ENCODE measurements around the gene LIPC. TPM values are rescaled to one million over a fixed set of nuclear protein-coding genes. Genes with fewer than 3 reads are reported as not detected.
A peak's percentile ranks its signal among the peaks of the same experiment; 100 is the strongest.

The LIPC gene
- total and polyA plus RNA-seq, 10 of the 15 experiments (the other 5 are each of a cell fraction or from before 2014, with no cell fraction given), result 0.06 to 0.31 (median 0.16) TPM; not detected in 1

GRCh38 chr15:58409861-58410260 is 21.9 kb upstream of the LIPC start:
- DNase-seq (ENCODE audit: low read depth, low spot score), result no peak
- BruUV-seq (replicated peaks), result no TSS peak
- H3K4me3 ChIP-seq, result peak overlapping the region; percentile 33; the same call in 1 of the 2 replicates
- H3K36me3 ChIP-seq (ENCODE audit: control insufficient read depth in 2 of 2, insufficient read depth in 2 of 2, low read length in 1 of 2), result no peaks in the 10 kb centered on the region
- peak overlapping the region; percentile 37; the same call in 1 of the 2 replicates for H3K9ac ChIP-seq (ENCODE audit: control insufficient read depth, insufficient read depth, low read length)
- no peak; the same call in 2 of the 3 replicates for ATAC-seq
- no peak for TF ChIP-seq YBX1 (IDR thresholded peaks at IDR 0.05)
- no peak for TF ChIP-seq TCF12 (IDR thresholded peaks at IDR 0.05; ENCODE audit: low read depth, low read length)
- TF ChIP-seq POLR2AphosphoS2 (IDR thresholded peaks at IDR 0.05; ENCODE audit: low read depth, low read length), result no peak
- no peak for TF ChIP-seq ZSCAN29 (IDR thresholded peaks at IDR 0.05)
- no peak for TF ChIP-seq NFYA (IDR thresholded peaks at IDR 0.05; ENCODE audit: borderline replicate concordance, low read depth, low read length)
- no peak for TF ChIP-seq SUPT20H (IDR thresholded peaks at IDR 0.05; ENCODE audit: borderline replicate concordance, control insufficient read depth, low read depth, low read length)
- no peak for TF ChIP-seq EGR1 (IDR thresholded peaks at IDR 0.05; ENCODE audit: borderline replicate concordance in 1 of 2, low read depth in 2 of 2, low read length in 2 of 2)
- TF ChIP-seq NR2C1 (IDR thresholded peaks at IDR 0.05), result no peak
- no peak for TF ChIP-seq SMC3 (IDR thresholded peaks at IDR 0.05; ENCODE audit: borderline replicate concordance, low read length)
- no peak for TF ChIP-seq SREBF2 (IDR thresholded peaks at IDR 0.05; ENCODE audit: low read length)
- no peak for TF ChIP-seq SRF (IDR thresholded peaks at IDR 0.05; ENCODE audit: low read depth in 2 of 2, low read length in 2 of 2)
- TF ChIP-seq SIN3A (IDR thresholded peaks at IDR 0.05; ENCODE audit: low read depth, low read length), result no peak
- no peak for TF ChIP-seq BCL3 (IDR thresholded peaks at IDR 0.05; ENCODE audit: borderline replicate concordance, insufficient read depth, low read depth, low read length, poor library complexity, severe bottlenecking)
- TF ChIP-seq NBN (IDR thresholded peaks at IDR 0.05), result no peak
- no peak for TF ChIP-seq MXI1 (IDR thresholded peaks at IDR 0.05; ENCODE audit: low read depth, low read length)
- TF ChIP-seq GATAD2B (conservative IDR thresholded peaks at IDR 0.05; ENCODE audit: low read depth), result no peak
- no peak for TF ChIP-seq RELA (IDR thresholded peaks at IDR 0.05; ENCODE audit: borderline replicate concordance, partially characterized antibody)
- no peak for TF ChIP-seq TARDBP (IDR thresholded peaks at IDR 0.05; ENCODE audit: borderline replicate concordance)
- no peak for TF ChIP-seq TCF7 (IDR thresholded peaks at IDR 0.05; ENCODE audit: borderline replicate concordance)
- TF ChIP-seq CHD2 (IDR thresholded peaks at IDR 0.05; ENCODE audit: borderline replicate concordance, low read depth, low read length), result no peak
- in situ Hi-C loops (cut with MboI), result no loop called here
- SMC1A ChIA-PET (ENCODE audit: uncharacterized antibody, unreplicated experiment), result interaction anchor here (0.6 to 2.5 kb wide), 9 partner anchors 10 to 336 kb away, joined by 3 to 17 read pairs (median 3); no protein-coding TSS in a partner anchor
- no peaks in the 10 kb centered on the region for H4K20me1 ChIP-seq (ENCODE audit: control insufficient read depth, insufficient read depth)
- peak overlapping the region; percentile 83 for H3K4me2 ChIP-seq (ENCODE audit: control insufficient read depth, insufficient read depth)
- H3K27ac ChIP-seq (ENCODE audit: control insufficient read depth, insufficient read depth), result peak overlapping the region; percentile 30; the same call in 1 of the 2 replicates
- CTCF ChIA-PET, result interaction anchor here (2.6 kb wide), 1 partner anchor 11 kb away, joined by 14 read pairs; no protein-coding TSS in a partner anchor
- POLR2A ChIA-PET, result interaction anchor here (2.1 kb wide), 1 partner anchor 11 kb away, joined by 10 read pairs; no protein-coding TSS in a partner anchor
- H3K9me3 ChIP-seq (replicated peaks; ENCODE audit: control insufficient read depth, insufficient read depth, low read length), result peaks cover 2% of the 10 kb centered on the region; the same call in 2 of the 3 replicates
- RAD21 ChIA-PET (ENCODE audit: unreplicated experiment), result interaction anchor here (1.1 to 1.8 kb wide), 3 partner anchors 11 to 361 kb away, joined by 3 to 16 read pairs (median 3); partner anchors contain the start of gene MINDY2
- H3K79me2 ChIP-seq (ENCODE audit: control insufficient read depth, insufficient read depth, low read length), result no peaks in the 10 kb centered on the region
- FAIRE-seq, result no peak
- intact Hi-C loops (cut with micrococcal nuclease; ENCODE audit: unreplicated experiment), result no loop called here
- peak overlapping the region; percentile 83 for H2AFZ ChIP-seq (ENCODE audit: control insufficient read depth, low read depth, low read length)
- peaks cover 6% of the 10 kb centered on the region for H3K4me1 ChIP-seq (ENCODE audit: control insufficient read depth, insufficient read depth, low read length)
- no peaks in the 10 kb centered on the region for H3K27me3 ChIP-seq (replicated peaks in 1 of 2; ENCODE audit: control insufficient read depth in 2 of 2, insufficient read depth in 2 of 2, low read length in 1 of 2)

Measured in GM12878 (cell line).